K562 (cell line): ENCODE measurements around the gene G6PD.
"Not testable (repeated sequence)": the region's sequence is repeated elsewhere in the genome, so short reads cannot be mapped to it uniquely, and the experiment has no call there.

ENCODE experiments used
- ATF1 ChIP-seq, 2 experiments: fragments of 450-650 bp in 1 of 2; IDR thresholded peaks; 2 replicates each; pipeline ENCODE4 v1.6.1; 2016; ENCODE audit warnings: missing compliant biosample characterization in 1 of 2, missing genetic modification characterization in 1 of 2
- BACH1 ChIP-seq: fragments of 200-800 bp; sonication (Bioruptor generic); IDR thresholded peaks from 2 replicates; pipeline ENCODE4 v1.6.1; 2016; ENCODE audit warnings: missing genetic modification characterization, missing compliant biosample characterization
- CEBPG ChIP-seq, 3 experiments: fragments of 200-800 bp in 1 of 3; sonication (Bioruptor generic) in 1 of 3; sonication (generic) in 1 of 3; formaldehyde crosslinking in 1 of 3; IDR thresholded peaks in 2 of 3; conservative IDR thresholded peaks in 1 of 3; 2 replicates each; pipeline versions ENCODE4 v1.6.1 to v1.8.0; 2016 to 2022; ENCODE audit warnings: missing compliant biosample characterization in 2 of 3, missing genetic modification characterization in 2 of 3, mild to moderate bottlenecking in 1 of 3, missing genetic modification reagents in 1 of 3
- HNRNPLL ChIP-seq: fragments of 200-400 bp; formaldehyde crosslinking; IDR thresholded peaks from 2 replicates; pipeline ENCODE4 v1.6.1; 2017; ENCODE audit warnings: low read length, low read depth, mild to moderate bottlenecking; ENCODE audit not compliant: poor library complexity, severe bottlenecking
- HNRNPUL1 ChIP-seq: fragments of 200-400 bp; formaldehyde crosslinking; IDR thresholded peaks from 2 replicates; pipeline ENCODE4 v1.6.1; 2017; ENCODE audit warnings: low read length
- RBM22 ChIP-seq: fragments of 200-400 bp; formaldehyde crosslinking; IDR thresholded peaks from 2 replicates; pipeline ENCODE4 v1.6.1; 2018; ENCODE audit warnings: low read length, low read depth; ENCODE audit not compliant: poor library complexity, severe bottlenecking
- RCOR1 ChIP-seq, 2 experiments: IDR thresholded peaks; 2 replicates each; pipeline ENCODE4 v1.6.1; 2012; ENCODE audit warnings: low read depth in 2 of 2, low read length in 2 of 2, borderline replicate concordance in 1 of 2, improper control_type of control experiment in 1 of 2
- ZBTB8A ChIP-seq: fragments of 450-650 bp; IDR thresholded peaks from 2 replicates; pipeline ENCODE4 v1.6.1; 2018; ENCODE audit warnings: mild to moderate bottlenecking, moderate library complexity; ENCODE audit not compliant: partially characterized antibody
- ZNF124 ChIP-seq: sonication (generic); formaldehyde crosslinking; IDR thresholded peaks from 2 replicates; pipeline ENCODE4 v1.8.1; 2022; ENCODE audit warnings: missing genetic modification reagents

- TF ChIP-seq RBM22; CEBPG (CRISPR knock-in tag; IDR thresholded peaks at IDR 0.05); CEBPG (tag; conservative IDR thresholded peaks at IDR 0.05 in 1 of 2, IDR thresholded peaks at IDR 0.05 in 1 of 2); BACH1 (tag); HNRNPLL; HNRNPUL1; ATF1 (CRISPR knock-in tag; IDR thresholded peaks at IDR 0.05); ATF1 (tag; IDR thresholded peaks at IDR 0.05); ZNF124 (CRISPR knock-in tag); ZBTB8A: not testable (repeated sequence)
- TF ChIP-seq RCOR1 (IDR thresholded peaks at IDR 0.05; ENCODE audit: borderline replicate concordance in 1 of 2, low read depth in 2 of 2, low read length in 2 of 2), result 0 out of 4 replicates have a peak, but pooled peaks of 1 of the 2 experiments have one; percentile 19
Observed at GRCh38 chrX:154501423-154501822, 45.2 kb downstream of the G6PD start.
